ENCODE data around the gene KCND2.

DNA sequence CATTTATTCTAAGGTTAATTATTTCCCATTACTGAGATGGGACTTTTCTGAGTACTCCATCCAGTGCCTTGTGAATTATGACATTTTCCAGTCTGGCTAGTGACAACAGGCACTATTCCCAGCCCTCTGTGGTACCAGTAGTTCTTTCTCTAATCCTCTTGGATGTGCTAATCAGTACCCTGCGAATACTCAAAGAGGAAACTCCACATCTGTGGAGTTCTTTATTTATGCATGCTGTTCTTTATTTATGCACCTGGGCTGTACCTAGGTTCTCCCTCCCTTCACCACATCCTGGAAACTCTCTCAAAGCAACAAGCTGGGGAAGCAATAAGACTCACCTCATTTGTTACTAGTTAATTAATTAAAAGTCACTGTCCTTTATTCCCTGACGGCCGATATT, 501.5 kb downstream of the KCND2 start:
- TF ChIP-seq, protein P1, sequence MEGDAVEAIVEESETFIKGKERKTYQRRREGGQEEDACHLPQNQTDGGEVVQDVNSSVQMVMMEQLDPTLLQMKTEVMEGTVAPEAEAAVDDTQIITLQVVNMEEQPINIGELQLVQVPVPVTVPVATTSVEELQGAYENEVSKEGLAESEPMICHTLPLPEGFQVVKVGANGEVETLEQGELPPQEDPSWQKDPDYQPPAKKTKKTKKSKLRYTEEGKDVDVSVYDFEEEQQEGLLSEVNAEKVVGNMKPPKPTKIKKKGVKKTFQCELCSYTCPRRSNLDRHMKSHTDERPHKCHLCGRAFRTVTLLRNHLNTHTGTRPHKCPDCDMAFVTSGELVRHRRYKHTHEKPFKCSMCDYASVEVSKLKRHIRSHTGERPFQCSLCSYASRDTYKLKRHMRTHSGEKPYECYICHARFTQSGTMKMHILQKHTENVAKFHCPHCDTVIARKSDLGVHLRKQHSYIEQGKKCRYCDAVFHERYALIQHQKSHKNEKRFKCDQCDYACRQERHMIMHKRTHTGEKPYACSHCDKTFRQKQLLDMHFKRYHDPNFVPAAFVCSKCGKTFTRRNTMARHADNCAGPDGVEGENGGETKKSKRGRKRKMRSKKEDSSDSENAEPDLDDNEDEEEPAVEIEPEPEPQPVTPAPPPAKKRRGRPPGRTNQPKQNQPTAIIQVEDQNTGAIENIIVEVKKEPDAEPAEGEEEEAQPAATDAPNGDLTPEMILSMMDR (IDR thresholded peaks at IDR 0.05; ENCODE audit: control extremely low read depth in 1 of 3, insufficient read depth in 1 of 3, low read depth in 1 of 3, low read length in 3 of 3): no peak
- TF ChIP-seq POLR2A (IDR thresholded peaks at IDR 0.05; ENCODE audit: control extremely low read depth in 1 of 2, low read depth in 2 of 2, low read length in 2 of 2) (no peak), HDAC6 (IDR thresholded peaks at IDR 0.05; ENCODE audit: low read depth, low read length) (no peak), JUN (IDR thresholded peaks at IDR 0.05; ENCODE audit: low read depth, low read length) (no peak), NRF1 (IDR thresholded peaks at IDR 0.05; ENCODE audit: low read depth, low read length) (no peak)
